HG03342 (cell line): Measurements from ENCODE around the gene CHMP1A.
"Not testable (repeated sequence)": the region's sequence is repeated elsewhere in the genome, so short reads cannot be mapped to it uniquely, and the experiment has no call there.

Experiments used
- ATAC-seq: cut with Tn5 transposase; IDR thresholded peaks from one replicate; pipeline ENCODE4 v1.9.1; 2021; ENCODE audit warnings: mild to moderate bottlenecking, moderate library complexity; ENCODE audit not compliant: unreplicated experiment

Gene CHMP1A

GRCh38 chr16:89661215-89661614, 3.7 kb upstream of the CHMP1A start:
- ATAC-seq: no peak

GRCh38 chr16:89660146-89660545, 2.6 kb upstream of the CHMP1A start:
- ATAC-seq: no peak

- peak; percentile 6 for ATAC-seq
These were observed 842 bp upstream of the CHMP1A start for GRCh38 chr16:89658221-89658879.

- ATAC-seq: no peak
These were observed 930 bp downstream of the CHMP1A start for GRCh38 chr16:89656435-89657121.

GRCh38 chr16:89655062-89655643, 2.4 kb downstream of the CHMP1A start:
- ATAC-seq: no peak

- no peak for ATAC-seq
These were observed 3.7 kb downstream of the CHMP1A start for GRCh38 chr16:89653656-89654295.

- ATAC-seq: no peak
These were observed 5.9 kb downstream of the CHMP1A start for GRCh38 chr16:89651584-89651983.

GRCh38 chr16:89646906-89647305, 10.6 kb downstream of the CHMP1A start:
- ATAC-seq: no peak

GRCh38 chr16:89646270-89646669, 11.2 kb downstream of the CHMP1A start:
- ATAC-seq: no peak

- no peak for ATAC-seq
These were observed 12.4 kb downstream of the CHMP1A start for GRCh38 chr16:89645122-89645521.

- ATAC-seq: no peak
These were observed 13.7 kb downstream of the CHMP1A start for GRCh38 chr16:89643769-89644300.

- ATAC-seq: no peak
These were observed 14.9 kb downstream of the CHMP1A start for GRCh38 chr16:89642574-89642973.

GRCh38 chr16:89641458-89642119, 15.9 kb downstream of the CHMP1A start:
- no peak for ATAC-seq

- ATAC-seq: no peak
These were observed 18.1 kb downstream of the CHMP1A start for GRCh38 chr16:89639385-89639784.

- no peak for ATAC-seq
These were observed 19.1 kb downstream of the CHMP1A start for GRCh38 chr16:89638455-89638854.

- ATAC-seq: no peak
These were observed 20.1 kb downstream of the CHMP1A start for GRCh38 chr16:89637379-89637778.

- ATAC-seq: no peak
These were observed 20.8 kb downstream of the CHMP1A start for GRCh38 chr16:89636663-89637062.

GRCh38 chr16:89634463-89635385, 22.8 kb downstream of the CHMP1A start:
- not testable (repeated sequence) for ATAC-seq

- no peak for ATAC-seq
These were observed 24.4 kb downstream of the CHMP1A start for GRCh38 chr16:89633064-89633631.
